H1 (cell line): ENCODE data around the gene ALOX15. TPM values are rescaled to one million over a fixed set of nuclear protein-coding genes. Genes with fewer than 3 reads are reported as not detected.

Source experiments
- CTCF ChIA-PET: fragments of 300-600 bp; sonication (Branson Sonifier 250); formaldehyde crosslinking; loops from one replicate; lab custom pipeline; 2021; ENCODE audit not compliant: partially characterized antibody; lab: Charles Lee
- POLR2A ChIA-PET: fragments of 300-600 bp; sonication (Branson Sonifier 250); formaldehyde crosslinking; loops from one replicate; lab custom pipeline; 2021; ENCODE audit warnings: inconsistent platforms; ENCODE audit not compliant: partially characterized antibody; lab: Charles Lee
- DNase-seq, 2 experiments: peaks; one replicate each; pipeline versions ENCODE4 v3.0.0 to v3.0.0-alpha.2; 2010 to 2022; ENCODE audit warnings: low spot score in 2 of 2, low read depth in 1 of 2, mixed read lengths in 1 of 2
- FAIRE-seq: peaks from 2 replicates; lab custom pipeline; 2011; peaks lifted over from hg19 to GRCh38; lab: Jason Lieb, UNC
- H2AFZ ChIP-seq: 2 replicates; pipeline ENCODE4 v1.8.1; 2012; ENCODE audit warnings: low read length, inconsistent platforms
- H2AK5ac ChIP-seq: 2 replicates; pipeline ENCODE4 v1.6.1; 2013; ENCODE audit warnings: low read depth, low read length
- H2BK120ac ChIP-seq: replicated peaks from 2 replicates; pipeline ENCODE3; 2013; ENCODE audit warnings: low read depth, low read length, inconsistent platforms
- H2BK12ac ChIP-seq: 2 replicates; pipeline ENCODE4 v1.6.1; 2013; ENCODE audit warnings: low read depth, low read length
- H2BK15ac ChIP-seq: 2 replicates; pipeline ENCODE4 v1.6.1; 2013; ENCODE audit warnings: low read length
- H2BK20ac ChIP-seq: 2 replicates; pipeline ENCODE4 v1.6.1; 2013; ENCODE audit warnings: low read length
- H2BK5ac ChIP-seq: 2 replicates; pipeline ENCODE4 v1.6.1; 2013; ENCODE audit warnings: low read depth, low read length
- H3K14ac ChIP-seq: 2 replicates; pipeline ENCODE4 v1.6.1; 2013; ENCODE audit warnings: inconsistent platforms; ENCODE audit not compliant: insufficient read length
- H3K18ac ChIP-seq: 2 replicates; pipeline ENCODE4 v1.6.1; 2013; ENCODE audit warnings: low read length; ENCODE audit errors: extremely low read depth
- H3K23ac ChIP-seq: 2 replicates; pipeline ENCODE4 v1.6.1; 2013; ENCODE audit warnings: inconsistent platforms; ENCODE audit not compliant: insufficient read length
- H3K23me2 ChIP-seq: 2 replicates; pipeline ENCODE4 v1.6.1; 2013; ENCODE audit warnings: low read depth, low read length
- H3K27ac ChIP-seq: 2 replicates; pipeline ENCODE4 v1.6.1; 2011; ENCODE audit warnings: low read depth, low read length, inconsistent platforms
- H3K27me3 ChIP-seq, 4 experiments: replicated peaks in 1 of 4; 1 replicate in 1 of 4; 2 replicates in 3 of 4; pipeline versions ENCODE4 v1.6.1 to v1.8.1; 2011 to 2013; ENCODE audit warnings: low read length in 3 of 4, mild to moderate bottlenecking in 3 of 4, inconsistent platforms in 2 of 4, mixed read lengths in 2 of 4, moderate library complexity in 1 of 4; ENCODE audit not compliant: control insufficient read depth in 3 of 4, insufficient read depth in 3 of 4; ENCODE audit errors: extremely low read depth in 1 of 4
- H3K36me3 ChIP-seq, 4 experiments: 2 replicates each; pipeline versions ENCODE4 v1.6.1 to v1.8.1; 2011 to 2013; ENCODE audit warnings: mild to moderate bottlenecking in 4 of 4, low read length in 3 of 4, moderate library complexity in 2 of 4, control low read depth in 1 of 4, inconsistent platforms in 1 of 4; ENCODE audit not compliant: insufficient read depth in 4 of 4, control insufficient read depth in 2 of 4
- H3K4ac ChIP-seq: replicated peaks from 2 replicates; pipeline ENCODE3; 2013; ENCODE audit warnings: low read length, low read depth, mixed read lengths, inconsistent platforms; ENCODE audit not compliant: insufficient read length
- H3K4me1 ChIP-seq, 4 experiments: replicated peaks in 1 of 4; 1 replicate in 1 of 4; 2 replicates in 3 of 4; pipeline versions ENCODE4 v1.6.1 to v1.8.1; 2011 to 2013; ENCODE audit warnings: low read length in 3 of 4, inconsistent platforms in 2 of 4, mixed read lengths in 1 of 4; ENCODE audit not compliant: insufficient read depth in 4 of 4, control insufficient read depth in 3 of 4
- H3K4me2 ChIP-seq, 2 experiments: 2 replicates each; pipeline versions ENCODE4 v1.6.1 to v1.8.1; 2011 to 2013; ENCODE audit warnings: low read depth in 2 of 2, low read length in 2 of 2, control low read depth in 1 of 2, inconsistent platforms in 1 of 2, mild to moderate bottlenecking in 1 of 2; ENCODE audit not compliant: insufficient read depth in 1 of 2
- H3K4me3 ChIP-seq, 4 experiments: fragments of 200-600, 300-600 bp in 1 of 4; sonication (generic), shearing (Covaris generic), sonication (Bioruptor Twin) in 1 of 4; 2 replicates each; pipeline versions ENCODE4 v1.5.1 to v1.8.1; 2011 to 2016; ENCODE audit warnings: low read length in 4 of 4, low read depth in 3 of 4, control low read depth in 2 of 4, inconsistent platforms in 2 of 4, mild to moderate bottlenecking in 2 of 4, mixed read lengths in 1 of 4, moderate library complexity in 1 of 4; ENCODE audit not compliant: insufficient read depth in 2 of 4; ENCODE audit errors: extremely low read depth in 1 of 4
- H3K56ac ChIP-seq: replicated peaks from 2 replicates; pipeline ENCODE3; 2013; ENCODE audit warnings: low read depth, mild to moderate bottlenecking, mixed read lengths, low read length, inconsistent platforms; ENCODE audit not compliant: insufficient read length
- H3K79me1 ChIP-seq: 2 replicates; pipeline ENCODE4 v1.6.1; 2013; ENCODE audit warnings: low read depth, low read length, control low read depth
- H3K79me2 ChIP-seq, 2 experiments: 2 replicates each; pipeline versions ENCODE4 v1.6.1 to v1.8.1; 2012 to 2013; ENCODE audit warnings: low read length in 2 of 2, mild to moderate bottlenecking in 2 of 2, inconsistent platforms in 1 of 2; ENCODE audit not compliant: insufficient read depth in 2 of 2, control insufficient read depth in 1 of 2
- H3K9ac ChIP-seq, 4 experiments: replicated peaks in 1 of 4; 1 replicate in 1 of 4; 2 replicates in 3 of 4; pipeline versions ENCODE4 v1.6.1 to v1.8.1; 2011 to 2013; ENCODE audit warnings: low read depth in 3 of 4, low read length in 3 of 4, control low read depth in 2 of 4, mild to moderate bottlenecking in 2 of 4, moderate library complexity in 2 of 4, inconsistent platforms in 1 of 4; ENCODE audit errors: extremely low read depth in 1 of 4
- H3K9me3 ChIP-seq, 2 experiments: 2 replicates each; pipeline versions ENCODE4 v1.6.1 to v1.8.1; 2012 to 2013; ENCODE audit warnings: mild to moderate bottlenecking in 2 of 2, moderate library complexity in 2 of 2, control low read depth in 1 of 2, inconsistent platforms in 1 of 2, low read depth in 1 of 2, low read length in 1 of 2, mixed read lengths in 1 of 2; ENCODE audit not compliant: insufficient read depth in 2 of 2
- H4K20me1 ChIP-seq, 2 experiments: replicated peaks in 1 of 2; 2 replicates each; pipeline versions ENCODE3 to v1.8.1; 2011 to 2013; ENCODE audit warnings: inconsistent platforms in 2 of 2, low read length in 2 of 2, mild to moderate bottlenecking in 1 of 2; ENCODE audit not compliant: insufficient read depth in 2 of 2, control insufficient read depth in 1 of 2
- H4K5ac ChIP-seq: 2 replicates; pipeline ENCODE4 v1.6.1; 2013; ENCODE audit warnings: low read length, low read depth, mixed read lengths, inconsistent platforms; ENCODE audit not compliant: insufficient read length
- H4K8ac ChIP-seq: 2 replicates; pipeline ENCODE4 v1.8.0; 2013; ENCODE audit warnings: mild to moderate bottlenecking, moderate library complexity, low read length, inconsistent platforms; ENCODE audit not compliant: insufficient read depth; ENCODE audit errors: extremely low read depth
- H4K91ac ChIP-seq: replicated peaks from 2 replicates; pipeline ENCODE3; 2013; ENCODE audit warnings: low read length, mixed read lengths, inconsistent platforms; ENCODE audit not compliant: insufficient read length
- CBX5 ChIP-seq: fragments of 300-800, 300-1000 bp; sonication (generic); IDR thresholded peaks from 2 replicates; pipeline ENCODE4 v1.7.1; 2016; ENCODE audit warnings: antibody characterized with exemption, low read length, low read depth
- CEBPB ChIP-seq: IDR thresholded peaks from 2 replicates; pipeline ENCODE4 v1.6.1; 2012; ENCODE audit warnings: low read depth, low read length
- CHD2 ChIP-seq: IDR thresholded peaks from 2 replicates; pipeline ENCODE4 v1.6.1; 2012; ENCODE audit warnings: low read length, improper control_type of control experiment
- EGR1 ChIP-seq: IDR thresholded peaks from 2 replicates; pipeline ENCODE4 v1.6.1; 2011; ENCODE audit warnings: low read depth, low read length, borderline replicate concordance
- JUND ChIP-seq: IDR thresholded peaks from 2 replicates; pipeline ENCODE4 v1.6.1; 2011; ENCODE audit warnings: mild to moderate bottlenecking, improper control_type of control experiment, low read length
- SIN3A ChIP-seq, 2 experiments: IDR thresholded peaks in 1 of 2; conservative IDR thresholded peaks in 1 of 2; 2 replicates each; pipeline ENCODE4 v1.6.1; 2011 to 2012; ENCODE audit warnings: low read length in 2 of 2, improper control_type of control experiment in 1 of 2, low read depth in 1 of 2, mild to moderate bottlenecking in 1 of 2
- SRF ChIP-seq: IDR thresholded peaks from 2 replicates; pipeline ENCODE4 v1.6.1; 2011; ENCODE audit warnings: mild to moderate bottlenecking, low read depth, low read length, moderate library complexity
- TCF12 ChIP-seq: IDR thresholded peaks from 2 replicates; pipeline ENCODE4 v1.6.1; 2011; ENCODE audit warnings: low read depth, mild to moderate bottlenecking, low read length
- ZNF274 ChIP-seq: IDR thresholded peaks from 2 replicates; pipeline ENCODE4 v1.7.0; 2012; ENCODE audit warnings: low read length, borderline replicate concordance; ENCODE audit errors: extremely low read depth
- WGBS, 2 experiments: shearing (Covaris generic) in 1 of 2; methylation state at CpG; one replicate each; pipeline versions ENCODE4 v1.1.6 to v1.1.7; 2013 to 2015; ENCODE audit warnings: low lambda C conversion rate in 2 of 2, mixed read lengths in 2 of 2, inconsistent platforms in 1 of 2, low coverage in 1 of 2, missing lambda C conversion rate in 1 of 2; ENCODE audit not compliant: insufficient replicate concordance in 2 of 2, insufficient coverage in 1 of 2, insufficient read length in 1 of 2; ENCODE audit errors: extremely low coverage in 1 of 2, missing lambda C conversion rate in 1 of 2; 5-methylcytosine and 5-hydroxymethylcytosine counted together
- polyA plus RNA-seq, 7 experiments: library from polyadenylated mRNA; depleted of rRNA in 3 of 7; stranded (reverse) in 5 of 7; unstranded in 2 of 7; fragments of >200 nt in 5 of 7; fragments of 200-250 nt in 2 of 7; gene quantifications; 1 replicate in 5 of 7; 2 replicates in 1 of 7; 4 replicates in 1 of 7; pipeline versions ENCODE4 v1.2.1 to v1.2.3, GENCODE V29; 2011 to 2013; ENCODE audit warnings: missing spikeins in 2 of 7, mixed read lengths in 2 of 7
- total RNA-seq: library from RNA; stranded (reverse); fragmentation: NEBNext Ultra II Directional; extraction: Animal tissue kit (Norgen Biotek cat#: 25700); gene quantifications from 2 replicates; pipeline ENCODE4 v1.2.1, GENCODE V29; 2021
- TF ChIP-seq, protein P1 (sequence below): IDR thresholded peaks from 2 replicates; pipeline ENCODE4 v1.6.1; 2012; ENCODE audit warnings: inconsistent platforms
- TF ChIP-seq, protein P2 (sequence below): IDR thresholded peaks from 2 replicates; pipeline ENCODE4 v1.6.1; 2011; ENCODE audit warnings: low read depth, mild to moderate bottlenecking, low read length; ENCODE audit not compliant: insufficient read depth

The ALOX15 gene
- total and polyA plus RNA-seq, 2 of the 8 experiments (the other 6 are each of a cell fraction or from before 2014, with no cell fraction given): 1.5 to 1.7 TPM

DNA sequence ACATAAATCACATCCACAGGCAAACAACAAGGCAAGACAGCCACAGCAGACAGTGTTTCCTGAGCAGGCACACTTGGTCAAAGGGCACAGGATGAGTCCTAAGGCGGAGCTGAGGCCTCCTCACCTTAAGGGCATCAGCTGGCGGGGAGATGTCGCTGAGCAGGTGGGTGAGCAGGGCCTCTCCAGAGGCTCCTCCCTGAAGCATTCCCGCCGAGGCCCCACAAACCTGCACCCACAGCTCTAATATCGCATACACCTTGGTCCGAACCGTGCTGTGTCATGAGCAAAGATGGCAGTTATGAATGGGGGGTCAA is 33.2 kb upstream of the ALOX15 start:
- FAIRE-seq: no peak
- no peak overlapping the region for H3K27ac ChIP-seq
- H3K18ac ChIP-seq: no peak overlapping the region
- H2BK15ac ChIP-seq: no peak overlapping the region
- CTCF ChIA-PET: interaction anchor here (0.9 to 1.3 kb wide), 3 partner anchors 108 to 110 kb away, joined by 3 to 4 read pairs (median 4); no protein-coding TSS in a partner anchor
- no peaks in the 10 kb centered on the region for H3K79me2 ChIP-seq
- H4K8ac ChIP-seq: no peak overlapping the region
- no peak for DNase-seq
- no peak overlapping the region for H3K23ac ChIP-seq
- H3K4me3 ChIP-seq: no peak overlapping the region
- H2BK120ac ChIP-seq: no peak overlapping the region
- H3K79me1 ChIP-seq: no peaks in the 10 kb centered on the region
- H3K27me3 ChIP-seq: no peaks in the 10 kb centered on the region
- POLR2A ChIA-PET: interaction anchor here (1.1 to 2.1 kb wide), 3 partner anchors 10 to 29 kb away, joined by 3 to 4 read pairs (median 4); partner anchors contain the start of gene PELP1
- H2AK5ac ChIP-seq: no peak overlapping the region
- no peaks in the 10 kb centered on the region for H3K4me1 ChIP-seq
- H3K4ac ChIP-seq: no peak overlapping the region
- H4K5ac ChIP-seq: no peak overlapping the region
- no peak overlapping the region for H4K91ac ChIP-seq
- no peak overlapping the region for H3K9ac ChIP-seq
- H2BK12ac ChIP-seq: no peak overlapping the region
- no peak overlapping the region for H3K4me2 ChIP-seq
- no peak overlapping the region for H3K14ac ChIP-seq
- no peak overlapping the region for H2AFZ ChIP-seq
- H3K9me3 ChIP-seq: no peaks in the 10 kb centered on the region
- TF ChIP-seq, protein P1, sequence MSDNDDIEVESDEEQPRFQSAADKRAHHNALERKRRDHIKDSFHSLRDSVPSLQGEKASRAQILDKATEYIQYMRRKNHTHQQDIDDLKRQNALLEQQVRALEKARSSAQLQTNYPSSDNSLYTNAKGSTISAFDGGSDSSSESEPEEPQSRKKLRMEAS: no peak
- no peak for TF ChIP-seq JUND
- no peak for TF ChIP-seq SRF
- TF ChIP-seq SIN3A (conservative IDR thresholded peaks at IDR 0.05 in 1 of 2, IDR thresholded peaks at IDR 0.05 in 1 of 2; ENCODE audit: low read depth in 1 of 2, low read length in 2 of 2): no peak
- no peak for TF ChIP-seq EGR1
- TF ChIP-seq TCF12: no peak
- TF ChIP-seq, protein P2, sequence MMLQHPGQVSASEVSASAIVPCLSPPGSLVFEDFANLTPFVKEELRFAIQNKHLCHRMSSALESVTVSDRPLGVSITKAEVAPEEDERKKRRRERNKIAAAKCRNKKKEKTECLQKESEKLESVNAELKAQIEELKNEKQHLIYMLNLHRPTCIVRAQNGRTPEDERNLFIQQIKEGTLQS: no peak
- no peak for TF ChIP-seq CHD2
- TF ChIP-seq CEBPB: no peak
- TF ChIP-seq CBX5: no peak
- no peak for TF ChIP-seq ZNF274
- H3K23me2 ChIP-seq: no peaks in the 10 kb centered on the region
- no peak overlapping the region for H3K56ac ChIP-seq
- WGBS, 2 experiments: 95% methylated on average over 8 of the region's 8 CpGs; no CpG with 5 or more reads in 1 of the 2 experiments
- peaks cover 36 to 82% (median 76%) of the 10 kb centered on the region in 4 experiments for H3K36me3 ChIP-seq
- no peak overlapping the region for H2BK20ac ChIP-seq
- no peak overlapping the region for H2BK5ac ChIP-seq
- peaks cover 8 to 23% of the 10 kb centered on the region in 2 experiments for H4K20me1 ChIP-seq
